Measurements from ENCODE around the gene SPTBN5.

DNA sequence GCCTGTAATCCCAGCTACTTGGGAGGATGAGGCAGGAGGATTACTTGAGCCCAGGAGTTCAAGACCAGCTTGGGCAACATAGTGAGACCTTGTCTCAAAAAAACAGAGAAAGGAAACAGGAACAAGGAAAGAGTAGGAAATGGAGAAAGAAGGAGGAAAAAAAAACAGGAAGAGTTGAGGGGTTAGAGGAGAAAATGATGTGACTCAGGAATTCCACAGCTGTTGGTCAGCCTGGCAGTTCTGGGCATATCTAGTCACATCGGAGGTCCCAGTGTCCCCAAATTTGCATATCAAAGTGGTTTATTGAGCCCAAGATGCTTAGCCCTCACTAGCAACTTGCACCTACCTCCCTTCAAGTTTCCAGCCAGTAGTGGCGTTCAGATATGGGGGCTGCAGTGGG is 84.7 kb downstream of the SPTBN5 start:
- TF ChIP-seq, protein P1, sequence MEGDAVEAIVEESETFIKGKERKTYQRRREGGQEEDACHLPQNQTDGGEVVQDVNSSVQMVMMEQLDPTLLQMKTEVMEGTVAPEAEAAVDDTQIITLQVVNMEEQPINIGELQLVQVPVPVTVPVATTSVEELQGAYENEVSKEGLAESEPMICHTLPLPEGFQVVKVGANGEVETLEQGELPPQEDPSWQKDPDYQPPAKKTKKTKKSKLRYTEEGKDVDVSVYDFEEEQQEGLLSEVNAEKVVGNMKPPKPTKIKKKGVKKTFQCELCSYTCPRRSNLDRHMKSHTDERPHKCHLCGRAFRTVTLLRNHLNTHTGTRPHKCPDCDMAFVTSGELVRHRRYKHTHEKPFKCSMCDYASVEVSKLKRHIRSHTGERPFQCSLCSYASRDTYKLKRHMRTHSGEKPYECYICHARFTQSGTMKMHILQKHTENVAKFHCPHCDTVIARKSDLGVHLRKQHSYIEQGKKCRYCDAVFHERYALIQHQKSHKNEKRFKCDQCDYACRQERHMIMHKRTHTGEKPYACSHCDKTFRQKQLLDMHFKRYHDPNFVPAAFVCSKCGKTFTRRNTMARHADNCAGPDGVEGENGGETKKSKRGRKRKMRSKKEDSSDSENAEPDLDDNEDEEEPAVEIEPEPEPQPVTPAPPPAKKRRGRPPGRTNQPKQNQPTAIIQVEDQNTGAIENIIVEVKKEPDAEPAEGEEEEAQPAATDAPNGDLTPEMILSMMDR (conservative IDR thresholded peaks at IDR 0.05; ENCODE audit: low read depth in 2 of 2): no peak
- TF ChIP-seq EZH2 (IDR thresholded peaks at IDR 0.05; ENCODE audit: low read depth, unreplicated experiment) (no peak), EZH2phosphoT487 (IDR thresholded peaks at IDR 0.05; ENCODE audit: unreplicated experiment) (no peak), CREB1 (CRISPR knock-in tag; IDR thresholded peaks at IDR 0.05; ENCODE audit: low read depth) (no peak), POLR2AphosphoS5 (IDR thresholded peaks at IDR 0.05; ENCODE audit: low read depth) (no peak), JUNB (IDR thresholded peaks at IDR 0.05; ENCODE audit: unreplicated experiment) (no peak), NANOG (IDR thresholded peaks at IDR 0.05; ENCODE audit: borderline replicate concordance) (no peak)
- TF ChIP-seq, protein P2, sequence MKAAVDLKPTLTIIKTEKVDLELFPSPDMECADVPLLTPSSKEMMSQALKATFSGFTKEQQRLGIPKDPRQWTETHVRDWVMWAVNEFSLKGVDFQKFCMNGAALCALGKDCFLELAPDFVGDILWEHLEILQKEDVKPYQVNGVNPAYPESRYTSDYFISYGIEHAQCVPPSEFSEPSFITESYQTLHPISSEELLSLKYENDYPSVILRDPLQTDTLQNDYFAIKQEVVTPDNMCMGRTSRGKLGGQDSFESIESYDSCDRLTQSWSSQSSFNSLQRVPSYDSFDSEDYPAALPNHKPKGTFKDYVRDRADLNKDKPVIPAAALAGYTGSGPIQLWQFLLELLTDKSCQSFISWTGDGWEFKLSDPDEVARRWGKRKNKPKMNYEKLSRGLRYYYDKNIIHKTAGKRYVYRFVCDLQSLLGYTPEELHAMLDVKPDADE (IDR thresholded peaks at IDR 0.05): no peak
- TF ChIP-seq, protein P3, sequence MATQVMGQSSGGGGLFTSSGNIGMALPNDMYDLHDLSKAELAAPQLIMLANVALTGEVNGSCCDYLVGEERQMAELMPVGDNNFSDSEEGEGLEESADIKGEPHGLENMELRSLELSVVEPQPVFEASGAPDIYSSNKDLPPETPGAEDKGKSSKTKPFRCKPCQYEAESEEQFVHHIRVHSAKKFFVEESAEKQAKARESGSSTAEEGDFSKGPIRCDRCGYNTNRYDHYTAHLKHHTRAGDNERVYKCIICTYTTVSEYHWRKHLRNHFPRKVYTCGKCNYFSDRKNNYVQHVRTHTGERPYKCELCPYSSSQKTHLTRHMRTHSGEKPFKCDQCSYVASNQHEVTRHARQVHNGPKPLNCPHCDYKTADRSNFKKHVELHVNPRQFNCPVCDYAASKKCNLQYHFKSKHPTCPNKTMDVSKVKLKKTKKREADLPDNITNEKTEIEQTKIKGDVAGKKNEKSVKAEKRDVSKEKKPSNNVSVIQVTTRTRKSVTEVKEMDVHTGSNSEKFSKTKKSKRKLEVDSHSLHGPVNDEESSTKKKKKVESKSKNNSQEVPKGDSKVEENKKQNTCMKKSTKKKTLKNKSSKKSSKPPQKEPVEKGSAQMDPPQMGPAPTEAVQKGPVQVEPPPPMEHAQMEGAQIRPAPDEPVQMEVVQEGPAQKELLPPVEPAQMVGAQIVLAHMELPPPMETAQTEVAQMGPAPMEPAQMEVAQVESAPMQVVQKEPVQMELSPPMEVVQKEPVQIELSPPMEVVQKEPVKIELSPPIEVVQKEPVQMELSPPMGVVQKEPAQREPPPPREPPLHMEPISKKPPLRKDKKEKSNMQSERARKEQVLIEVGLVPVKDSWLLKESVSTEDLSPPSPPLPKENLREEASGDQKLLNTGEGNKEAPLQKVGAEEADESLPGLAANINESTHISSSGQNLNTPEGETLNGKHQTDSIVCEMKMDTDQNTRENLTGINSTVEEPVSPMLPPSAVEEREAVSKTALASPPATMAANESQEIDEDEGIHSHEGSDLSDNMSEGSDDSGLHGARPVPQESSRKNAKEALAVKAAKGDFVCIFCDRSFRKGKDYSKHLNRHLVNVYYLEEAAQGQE (IDR thresholded peaks at IDR 0.05; ENCODE audit: unreplicated experiment): no peak
